Caco-2 (cell line): ENCODE measurements around the gene FNTB. TPM values are rescaled to one million over a fixed set of nuclear protein-coding genes. Genes with fewer than 3 reads are reported as not detected.

ENCODE experiments used
- BruUV-seq: library from RNA; stranded (reverse); fragments of 400-500 nt; replicated peaks from 2 replicates; lab custom pipeline; 2021; lab: Mats Ljungman, UMichigan
- CTCF ChIA-PET: fragments of 300-600 bp; sonication (Branson Sonifier 250); formaldehyde crosslinking; loops from one replicate; lab custom pipeline; 2022; ENCODE audit warnings: antibody characterized with exemption; lab: Charles Lee
- POLR2A ChIA-PET: fragments of 300-600 bp; sonication (Branson Sonifier 250); formaldehyde crosslinking; loops from one replicate; lab custom pipeline; 2022; ENCODE audit warnings: antibody characterized with exemption; lab: Charles Lee
- DNase-seq, 2 experiments: peaks; one replicate each; pipeline versions ENCODE4 v3.0.0 to v3.0.0-alpha.2; 2020 to 2022
- H3K27me3 ChIP-seq: replicated peaks from 2 replicates; pipeline ENCODE4 v1.6.0; 2011; ENCODE audit warnings: low read length; ENCODE audit not compliant: control insufficient read depth, insufficient read depth
- H3K36me3 ChIP-seq: 2 replicates; pipeline ENCODE4 v1.5.1; 2011; ENCODE audit warnings: low read length; ENCODE audit not compliant: control insufficient read depth, insufficient read depth
- H3K4me1 ChIP-seq: fragments of 250-450 bp; sonication (Bioruptor Pico); 2 replicates; pipeline ENCODE4 v1.5.1; 2020; ENCODE audit warnings: mild to moderate bottlenecking
- H3K4me3 ChIP-seq: 2 replicates; pipeline ENCODE4 v1.5.1; 2011; ENCODE audit warnings: low read depth, mild to moderate bottlenecking, control low read depth, low read length
- H3K9me3 ChIP-seq: fragments of 250-450 bp; sonication (Bioruptor Pico); 2 replicates; pipeline ENCODE4 v1.5.1; 2020; ENCODE audit warnings: mild to moderate bottlenecking, moderate library complexity
- H3K27ac Mint-ChIP-seq: one replicate; pipeline ENCODE4 v1.8.0; 2022; ENCODE audit warnings: mixed read lengths; ENCODE audit not compliant: unreplicated experiment
- H3K27me3 Mint-ChIP-seq: one replicate; pipeline ENCODE4 v1.8.0; 2022; ENCODE audit warnings: mixed read lengths; ENCODE audit not compliant: insufficient read depth, unreplicated experiment
- H3K36me3 Mint-ChIP-seq: one replicate; pipeline ENCODE4 v1.8.0; 2022; ENCODE audit warnings: mild to moderate bottlenecking, mixed read lengths; ENCODE audit not compliant: insufficient read depth, unreplicated experiment
- H3K4me1 Mint-ChIP-seq: one replicate; pipeline ENCODE4 v1.8.0; 2022; ENCODE audit warnings: low read depth, mixed read lengths; ENCODE audit not compliant: unreplicated experiment
- H3K4me3 Mint-ChIP-seq: one replicate; pipeline ENCODE4 v1.8.0; 2022; ENCODE audit warnings: mild to moderate bottlenecking, moderate library complexity, mixed read lengths; ENCODE audit not compliant: unreplicated experiment
- H3K9me3 Mint-ChIP-seq: one replicate; pipeline ENCODE4 v1.8.0; 2022; ENCODE audit warnings: mixed read lengths; ENCODE audit not compliant: unreplicated experiment
- CTCF ChIP-seq, 2 experiments: fragments of 200-600 bp in 1 of 2; IDR thresholded peaks; 1 replicate in 1 of 2; 2 replicates in 1 of 2; pipeline versions ENCODE4 v1.5.1 to v1.8.0; 2011 to 2022; ENCODE audit warnings: antibody characterized with exemption in 1 of 2, control low read depth in 1 of 2, inconsistent platforms in 1 of 2, low read depth in 1 of 2, low read length in 1 of 2, mild to moderate bottlenecking in 1 of 2, moderate library complexity in 1 of 2; ENCODE audit not compliant: insufficient read depth in 1 of 2, severe bottlenecking in 1 of 2, unreplicated experiment in 1 of 2
- intact Hi-C: fragments of 100-400 bp; cut with micrococcal nuclease; formaldehyde crosslinking; loops from one replicate; pipeline ENCODE4 v1.10.0; 2022; ENCODE audit not compliant: unreplicated experiment
- total RNA-seq: library from RNA; stranded (reverse); gene quantifications from 2 replicates; pipeline ENCODE4 v1.2.3, GENCODE V29; 2022

The FNTB gene
- total RNA-seq, 1 experiment from 2014 or later, result 21.2 TPM

GRCh38 chr14:64958743-64959142, 28.0 kb upstream of the FNTB start:
- Mint-ChIP-seq H3K9me3 (no peaks in the 10 kb centered on the region), H3K27ac (no peak overlapping the region), H3K27me3 (no peaks in the 10 kb centered on the region)

GRCh38 chr14:64960762-64961276, 25.9 kb upstream of the FNTB start:
- Mint-ChIP-seq H3K4me3 (no peak overlapping the region), H3K4me1 (peaks cover 6% of the 10 kb centered on the region), H3K27me3 (no peaks in the 10 kb centered on the region), H3K36me3 (peaks cover 24% of the 10 kb centered on the region), H3K9me3 (no peaks in the 10 kb centered on the region), H3K27ac (no peak overlapping the region)
- Histone ChIP-seq H3K36me3 (no peaks in the 10 kb centered on the region), H3K4me3 (no peak overlapping the region), H3K27me3 (no peaks in the 10 kb centered on the region), H3K4me1 (no peaks in the 10 kb centered on the region), H3K9me3 (no peaks in the 10 kb centered on the region)
- intact Hi-C loops, result no loop called here
- ChIA-PET POLR2A (no interaction called here), CTCF (no interaction called here)
- DNase-seq, result peak in 1 of 2 experiments; percentile 29
- no TSS peak for BruUV-seq
- TF ChIP-seq CTCF (IDR thresholded peaks at IDR 0.05; ENCODE audit: insufficient read depth in 1 of 2, low read depth in 1 of 2, low read length in 1 of 2, severe bottlenecking in 1 of 2, unreplicated experiment in 1 of 2), result no peak

More at GRCh38 chr14:64958743-64959142, 28.0 kb upstream of the FNTB start:
- ChIA-PET POLR2A (no interaction called here), CTCF (no interaction called here)
- Histone ChIP-seq H3K4me3 (no peak overlapping the region), H3K36me3 (no peaks in the 10 kb centered on the region), H3K27me3 (no peaks in the 10 kb centered on the region), H3K4me1 (no peaks in the 10 kb centered on the region), H3K9me3 (no peaks in the 10 kb centered on the region)
- BruUV-seq, result no TSS peak
- no peak for DNase-seq
- TF ChIP-seq CTCF (IDR thresholded peaks at IDR 0.05; ENCODE audit: insufficient read depth in 1 of 2, low read depth in 1 of 2, low read length in 1 of 2, severe bottlenecking in 1 of 2, unreplicated experiment in 1 of 2), result no peak
- peaks cover 6% of the 10 kb centered on the region for H3K4me1 Mint-ChIP-seq
- intact Hi-C loops, result no loop called here
- peaks cover 29% of the 10 kb centered on the region for H3K36me3 Mint-ChIP-seq
- H3K4me3 Mint-ChIP-seq, result no peak overlapping the region

GRCh38 chr14:64963611-64964010, 23.1 kb upstream of the FNTB start:
- DNase-seq, result no peak
- no peak for TF ChIP-seq CTCF (IDR thresholded peaks at IDR 0.05; ENCODE audit: insufficient read depth in 1 of 2, low read depth in 1 of 2, low read length in 1 of 2, severe bottlenecking in 1 of 2, unreplicated experiment in 1 of 2)
- no peaks in the 10 kb centered on the region; the same call in 1 of the 2 replicates for H3K36me3 ChIP-seq
- peaks cover 17% of the 10 kb centered on the region for H3K4me1 Mint-ChIP-seq
- H3K4me3 ChIP-seq, result no peak overlapping the region
- H3K4me1 ChIP-seq, result peaks cover 10% of the 10 kb centered on the region; the same call in 1 of the 2 replicates
- no peaks in the 10 kb centered on the region for H3K9me3 ChIP-seq
- H3K27me3 ChIP-seq, result no peaks in the 10 kb centered on the region
- peaks cover 28% of the 10 kb centered on the region for H3K36me3 Mint-ChIP-seq
- no peaks in the 10 kb centered on the region for H3K9me3 Mint-ChIP-seq
- POLR2A ChIA-PET, result no interaction called here
- no peak overlapping the region for H3K4me3 Mint-ChIP-seq
- H3K27me3 Mint-ChIP-seq, result no peaks in the 10 kb centered on the region
- no TSS peak for BruUV-seq
- no peak overlapping the region for H3K27ac Mint-ChIP-seq
- intact Hi-C loops, result no loop called here
- CTCF ChIA-PET, result no interaction called here
